ENCODE measurements around the gene LRRK1.

- no peak for TF ChIP-seq POLR2A (IDR thresholded peaks at IDR 0.05)
- no peak for TF ChIP-seq CTCF (IDR thresholded peaks at IDR 0.05)
Observed at GRCh38 chr15:101067660-101068522, 148.7 kb downstream of the LRRK1 start.

All from stomach (tissue), 4 donors.